Activated T-helper 1 cell treated with Interleukin-2 at 50 U/mL for 16 hours (primary cell): ENCODE results near the gene CCDC197.

Experiments
- DNase-seq: peaks from one replicate; pipeline ENCODE4 v3.0.0-alpha.2; 2020; ENCODE audit warnings: low read depth

The CCDC197 gene

GRCh38 chr14:93977790-93978581 lies 19.1 kb upstream of the CCDC197 start:
- DNase-seq = peak; percentile 64

GRCh38 chr14:93978735-93979134 lies 18.4 kb upstream of the CCDC197 start:
- DNase-seq = no peak

- no peak for DNase-seq
These were observed 16.5 kb upstream of the CCDC197 start for GRCh38 chr14:93980456-93981201.

- DNase-seq = no peak
These were observed 15.5 kb upstream of the CCDC197 start for GRCh38 chr14:93981316-93982229.

- DNase-seq = no peak
These were observed 14.7 kb upstream of the CCDC197 start for GRCh38 chr14:93982230-93983007.

- DNase-seq = no peak
These were observed 13.0 kb upstream of the CCDC197 start for GRCh38 chr14:93984070-93984469.

- no peak for DNase-seq
These were observed 12.1 kb upstream of the CCDC197 start for GRCh38 chr14:93984987-93985410.

- no peak for DNase-seq
These were observed 10.1 kb upstream of the CCDC197 start for GRCh38 chr14:93986955-93987354.

GRCh38 chr14:93987376-93987775 lies 9.7 kb upstream of the CCDC197 start:
- DNase-seq = no peak

- no peak for DNase-seq
These were observed 9.2 kb upstream of the CCDC197 start for GRCh38 chr14:93987815-93988476.

GRCh38 chr14:93989939-93990338 lies 7.2 kb upstream of the CCDC197 start:
- no peak for DNase-seq

- DNase-seq = no peak
These were observed 5.9 kb upstream of the CCDC197 start for GRCh38 chr14:93991212-93991611.

GRCh38 chr14:93991649-93992048 lies 5.5 kb upstream of the CCDC197 start:
- no peak for DNase-seq

- no peak for DNase-seq
These were observed 3.7 kb upstream of the CCDC197 start for GRCh38 chr14:93993382-93993781.

GRCh38 chr14:93994919-93995682 lies 2.0 kb upstream of the CCDC197 start:
- no peak for DNase-seq

- DNase-seq = no peak
These were observed 888 bp upstream of the CCDC197 start for GRCh38 chr14:93996130-93996695.

- DNase-seq = no peak
These were observed 1.1 kb downstream of the CCDC197 start for GRCh38 chr14:93997916-93998870.

GRCh38 chr14:93998871-93999403 lies 1.8 kb downstream of the CCDC197 start:
- no peak for DNase-seq
